Right ventricle myocardium superior (tissue), 1 donor: ENCODE measurements around the gene TMEFF2. TPM values are rescaled to one million over a fixed set of nuclear protein-coding genes. Genes with fewer than 3 reads are reported as not detected.

Source experiments
- ATAC-seq: fragments of 200-7000 bp; cut with Tn5 transposase; one replicate; pipeline ENCODE4 v1.9.1; 2020; ENCODE audit warnings: mild to moderate bottlenecking; ENCODE audit not compliant: poor library complexity
- DNase-seq: peaks from one replicate; pipeline ENCODE4 v3.0.0-alpha.2; 2020
- intact Hi-C: fragments of 100-400 bp; cut with DNase I; formaldehyde crosslinking; loops from one replicate; pipeline ENCODE4 v1.11.2; 2022
- total RNA-seq: library from RNA; stranded (reverse); fragmentation: NEBNext Ultra II Directional; extraction: Animal tissue kit (Norgen Biotek cat#: 25700); gene quantifications from one replicate; pipeline ENCODE4 v1.2.1, GENCODE V29; 2021
- donor health status: DM: no; HTN: yes; CAD: no; lungs with severe emphysema.

The TMEFF2 gene
- total RNA-seq, 1 donor from 2014 or later, result 0.19 TPM

DNA sequence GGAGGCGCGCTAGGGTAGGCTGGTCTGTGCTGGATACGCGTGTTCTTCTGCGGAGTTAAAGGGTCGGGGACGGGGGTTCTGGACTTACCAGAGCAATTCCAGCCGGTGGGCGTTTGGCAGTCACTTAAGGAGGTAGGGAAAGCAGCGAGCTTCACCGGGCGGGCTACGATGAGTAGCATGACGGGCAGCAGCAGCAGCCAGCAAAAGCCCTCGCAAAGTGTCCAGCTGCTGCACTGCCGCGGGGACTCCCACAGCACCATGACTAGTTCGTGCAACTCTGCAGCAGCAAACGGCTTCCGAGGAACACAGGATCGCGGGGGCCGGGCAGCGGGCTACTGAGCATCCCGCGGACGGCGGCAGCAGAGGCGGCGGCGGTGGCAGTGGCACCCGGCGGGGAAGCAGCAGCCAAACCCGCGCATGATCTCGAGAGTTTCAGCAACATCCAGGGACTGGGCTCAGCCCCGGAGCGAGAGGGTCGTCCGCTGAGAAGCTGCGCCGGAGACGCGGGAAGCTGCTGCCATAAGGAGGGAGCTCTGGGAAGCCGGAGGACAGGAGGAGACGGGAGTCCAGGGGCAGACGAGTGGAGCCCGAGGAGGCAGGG lies 368 bp downstream of the TMEFF2 start:
- DNase-seq, result peak; percentile 44
- peak; percentile 38 for ATAC-seq
- intact Hi-C loops, result no loop called here

DNA sequence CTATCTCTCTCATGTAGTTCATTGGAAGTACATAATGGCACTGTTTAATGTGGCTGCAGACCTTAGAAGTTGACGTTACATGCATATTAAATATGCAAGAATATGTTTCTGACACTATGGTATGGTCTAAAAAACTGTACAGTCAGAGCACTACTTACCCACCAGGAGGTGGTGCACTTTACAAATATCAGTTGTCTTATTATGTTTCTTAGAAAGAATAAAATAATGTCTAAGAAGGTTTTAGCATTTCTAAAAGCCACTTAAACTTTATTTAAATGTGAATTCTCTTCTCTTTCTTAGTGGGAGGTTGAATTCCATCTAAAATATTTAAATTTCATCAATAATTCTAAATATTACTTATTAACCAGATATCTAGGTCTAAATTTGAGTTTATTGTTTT lies 4.3 kb downstream of the TMEFF2 start:
- ATAC-seq (no peak), DNase-seq (no peak)
- intact Hi-C loops, result no loop called here

DNA sequence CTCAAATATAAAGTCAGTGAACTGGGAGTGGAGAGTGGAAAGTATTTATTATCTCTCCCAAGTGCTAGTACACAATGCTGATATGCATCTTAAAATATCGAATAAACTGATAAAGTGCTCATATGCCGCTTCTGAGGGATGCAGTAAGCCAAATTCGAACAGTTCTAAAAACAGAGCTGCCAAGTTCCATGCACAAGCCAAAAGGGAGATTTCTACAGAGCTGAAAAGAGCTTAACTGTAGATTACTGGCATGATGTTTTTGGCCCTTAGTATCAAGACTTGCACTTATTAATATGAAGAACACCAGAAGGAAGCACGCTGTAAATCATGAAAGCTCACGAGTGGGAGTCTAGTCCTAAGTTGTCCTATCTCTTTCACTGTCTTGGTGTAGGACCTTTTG lies 7.9 kb downstream of the TMEFF2 start:
- intact Hi-C loops, result no loop called here
- no peak for ATAC-seq
- DNase-seq, result no peak

DNA sequence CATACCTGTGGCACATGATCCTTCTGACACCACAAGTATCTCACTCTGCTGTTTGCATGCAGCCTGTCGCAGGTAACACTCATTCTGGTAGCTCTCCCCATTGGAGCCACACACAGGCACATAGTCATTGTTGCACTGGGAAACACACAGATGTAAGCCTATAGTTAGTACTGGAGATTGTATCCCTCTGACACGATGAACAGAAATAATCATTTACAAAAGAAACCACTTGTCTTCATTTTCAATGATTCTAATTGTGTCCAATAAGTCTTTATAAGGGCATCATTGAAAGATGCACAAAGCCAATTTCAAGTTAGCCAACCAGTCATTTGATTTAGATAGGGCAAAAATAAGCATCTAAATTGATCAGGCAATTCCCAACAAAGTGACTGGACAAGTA lies 10.4 kb downstream of the TMEFF2 start:
- intact Hi-C loops, result no loop called here
- no peak for DNase-seq
- ATAC-seq, result no peak

DNA sequence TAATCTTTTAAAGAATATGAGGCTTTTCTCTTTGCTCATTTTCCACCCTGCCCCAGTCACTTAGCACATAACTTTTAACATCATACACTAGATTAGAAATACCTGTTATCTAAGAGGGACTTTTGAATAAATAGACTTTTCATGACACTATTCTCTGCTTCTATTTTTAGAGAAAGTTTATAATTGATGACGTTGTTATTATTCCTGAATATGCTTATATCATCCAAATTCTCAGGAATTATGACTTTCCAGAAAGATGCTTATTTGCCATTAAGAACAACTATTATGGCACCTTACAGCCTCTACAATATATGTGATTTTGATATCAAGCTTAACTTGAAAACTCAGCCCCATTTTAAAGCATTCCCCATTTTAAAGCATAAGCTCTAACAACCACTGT lies 11.4 kb downstream of the TMEFF2 start:
- ATAC-seq, result no peak
- DNase-seq, result no peak
- intact Hi-C loops, result no loop called here

DNA sequence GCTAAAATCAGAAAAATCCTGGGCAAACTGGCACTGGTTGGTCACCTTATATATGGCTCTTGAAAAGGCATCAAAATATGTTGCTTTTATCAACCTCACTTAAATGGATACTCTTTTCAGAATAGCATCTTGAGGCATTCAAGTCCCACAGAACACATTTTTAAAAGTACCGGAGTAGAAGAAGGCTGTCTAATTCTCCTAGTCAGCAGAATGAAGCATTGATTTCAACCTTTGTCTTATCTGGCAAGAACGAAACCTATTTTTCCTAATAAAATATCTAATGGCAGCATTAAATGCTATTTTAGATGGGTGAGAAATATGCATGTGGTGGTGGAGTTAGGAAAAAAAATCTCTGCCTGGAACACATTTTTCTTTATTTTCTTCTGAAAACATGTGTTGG lies 27.8 kb downstream of the TMEFF2 start:
- intact Hi-C loops, result loop anchor here (10.0 kb wide), 1 partner anchor 612 kb away; no protein-coding TSS in a partner anchor
- DNase-seq (no peak), ATAC-seq (no peak)

DNA sequence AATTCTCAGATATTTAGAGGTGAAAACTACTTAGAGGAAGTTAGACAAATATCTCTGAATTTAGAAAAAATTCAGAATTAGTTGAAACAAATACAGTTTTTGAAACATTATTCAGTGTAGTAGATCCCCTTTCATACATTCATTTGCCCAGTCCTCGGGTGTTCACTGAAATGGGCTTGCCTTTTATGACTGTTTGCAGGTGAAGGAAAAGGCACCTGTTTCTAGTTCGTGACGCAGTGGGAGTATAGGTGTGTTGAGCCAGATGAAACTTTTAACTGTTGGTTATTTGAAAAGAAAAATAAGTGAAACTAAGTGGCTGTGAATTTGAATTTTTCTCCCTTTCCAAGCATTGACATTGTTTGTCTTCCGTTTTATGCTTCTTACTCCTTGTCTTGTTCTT lies 28.9 kb downstream of the TMEFF2 start:
- intact Hi-C loops, result loop anchor here (10.0 kb wide), 1 partner anchor 611 kb away; no protein-coding TSS in a partner anchor
- DNase-seq (no peak), ATAC-seq (no peak)

DNA sequence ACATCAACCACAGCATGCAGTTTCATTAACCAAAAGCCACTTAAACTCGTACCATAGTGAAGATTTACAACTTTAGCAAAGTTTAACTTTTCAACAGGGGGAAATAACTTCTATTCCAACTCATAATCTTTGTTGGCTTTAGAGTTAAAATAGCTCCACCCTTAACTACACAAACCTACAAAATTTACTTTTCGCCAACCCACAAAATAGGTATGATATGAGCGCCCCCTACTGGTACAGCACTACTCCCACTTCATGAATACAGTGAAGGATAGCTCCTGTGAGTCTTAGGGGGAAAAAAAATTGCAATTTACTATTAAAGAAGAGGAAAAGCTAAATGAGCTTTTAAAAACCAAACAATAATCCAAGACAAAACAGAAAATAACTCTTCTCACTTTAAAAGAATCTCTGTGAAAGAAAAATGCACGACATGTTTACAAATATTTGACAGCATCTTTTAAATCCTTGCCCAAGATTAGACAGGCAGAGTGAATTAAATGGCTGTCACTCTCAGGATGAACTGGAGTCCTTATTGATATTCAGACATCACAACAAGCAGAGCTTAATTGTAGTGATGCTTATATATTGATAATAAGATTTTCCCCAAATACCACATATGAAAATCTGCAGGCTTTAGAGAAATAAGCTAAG lies 32.2 kb downstream of the TMEFF2 start:
- DNase-seq (no peak), ATAC-seq (peak; percentile 90)

DNA sequence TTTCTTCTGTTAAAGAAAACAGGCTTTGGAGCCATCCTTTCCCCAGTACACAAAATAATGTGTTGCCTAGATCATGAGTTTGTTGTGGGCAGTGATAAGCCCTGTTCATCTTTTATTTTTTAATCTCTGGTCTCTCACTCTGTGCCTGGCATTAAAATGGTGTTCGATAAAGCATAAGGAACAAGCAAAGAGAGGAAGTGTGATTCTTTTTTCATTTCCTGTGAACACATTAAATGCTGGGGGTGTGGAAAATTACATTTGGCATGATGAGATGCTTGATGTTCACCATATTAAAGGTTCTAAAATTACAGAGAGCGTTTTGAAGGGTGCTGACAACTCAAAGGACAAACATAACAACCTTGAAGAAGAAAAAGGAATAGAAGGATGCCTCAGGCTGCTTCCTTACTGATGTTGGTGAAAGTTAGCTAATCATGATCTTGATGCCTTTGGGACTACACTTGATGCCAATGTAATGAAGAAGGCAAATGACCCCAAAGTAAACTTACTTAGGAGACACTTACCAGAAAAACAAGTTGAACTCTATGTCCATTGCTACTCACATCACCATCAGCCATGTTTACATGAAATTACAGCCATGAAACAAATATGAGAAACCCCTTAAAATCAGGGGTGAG lies 33.0 kb downstream of the TMEFF2 start:
- ATAC-seq (no peak), DNase-seq (no peak)
- intact Hi-C loops, result loop anchor here (1.0 to 10.0 kb wide), 2 partner anchors 349 to 607 kb away; no protein-coding TSS in a partner anchor

More for the DNA sequence above, 32.2 kb downstream of the TMEFF2 start:
- intact Hi-C loops, result loop anchor here (1.0 to 10.0 kb wide), 2 partner anchors 350 to 608 kb away; no protein-coding TSS in a partner anchor

DNA sequence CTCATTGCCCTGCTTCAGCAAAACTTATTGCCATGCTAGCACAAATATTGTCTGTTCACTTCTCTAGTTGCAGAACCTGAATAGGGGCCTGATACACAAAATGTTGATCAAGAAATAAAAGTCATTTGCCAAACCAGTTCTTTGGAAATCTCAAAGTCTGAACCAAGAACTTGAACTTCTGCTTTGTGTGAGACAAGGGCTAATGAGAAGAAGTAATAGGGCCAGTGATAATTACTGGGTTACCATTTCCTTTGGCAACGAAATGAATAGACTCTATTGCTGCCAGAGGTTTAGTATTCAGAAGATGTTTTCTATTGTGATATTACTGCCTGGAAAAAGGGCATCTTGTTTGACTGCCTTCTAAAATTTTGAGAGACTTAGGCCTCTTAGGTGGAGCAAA lies 35.0 kb downstream of the TMEFF2 start:
- DNase-seq (no peak), ATAC-seq (no peak)
- intact Hi-C loops, result loop anchor here (10.0 kb wide), 1 partner anchor 605 kb away; no protein-coding TSS in a partner anchor

DNA sequence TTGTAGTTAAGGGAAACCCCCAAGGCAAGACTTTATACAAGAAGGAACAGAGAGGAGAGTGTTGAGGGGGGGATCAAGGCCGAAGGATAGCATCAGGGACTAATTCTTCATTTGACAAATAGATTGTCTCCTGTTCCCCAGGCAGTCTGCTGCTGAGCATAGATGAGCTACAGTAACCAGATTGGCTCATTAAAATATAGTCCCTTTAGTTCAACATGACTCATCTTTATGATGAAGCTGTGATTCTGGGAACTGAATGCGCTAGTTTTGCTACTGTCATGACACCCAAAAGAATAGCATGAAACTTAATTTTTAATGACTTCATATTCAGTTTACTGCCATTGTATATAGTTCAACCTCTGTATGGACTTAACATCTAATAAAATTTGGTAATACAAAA lies 35.5 kb downstream of the TMEFF2 start:
- ATAC-seq, result no peak
- intact Hi-C loops, result no loop called here
- DNase-seq, result no peak

DNA sequence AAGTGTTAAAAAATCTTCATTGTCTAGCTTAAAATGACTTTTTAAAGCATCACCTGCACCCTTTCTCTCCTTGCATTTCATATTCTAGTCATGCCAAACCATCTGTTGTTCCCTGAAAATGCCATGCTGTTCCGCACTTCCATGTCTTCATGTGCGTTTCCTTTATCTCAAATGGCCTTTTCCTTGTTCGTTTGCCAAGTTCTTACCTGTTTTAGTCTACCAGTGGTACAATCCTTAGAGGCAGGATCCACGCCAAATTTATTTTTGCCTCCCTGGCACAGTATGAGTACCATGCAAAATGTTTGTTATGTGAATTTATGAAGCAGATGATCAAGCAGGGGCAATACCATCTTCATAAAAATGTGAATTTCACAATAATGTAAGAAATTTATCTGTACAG lies 37.0 kb downstream of the TMEFF2 start:
- intact Hi-C loops, result no loop called here
- DNase-seq (no peak), ATAC-seq (no peak)

DNA sequence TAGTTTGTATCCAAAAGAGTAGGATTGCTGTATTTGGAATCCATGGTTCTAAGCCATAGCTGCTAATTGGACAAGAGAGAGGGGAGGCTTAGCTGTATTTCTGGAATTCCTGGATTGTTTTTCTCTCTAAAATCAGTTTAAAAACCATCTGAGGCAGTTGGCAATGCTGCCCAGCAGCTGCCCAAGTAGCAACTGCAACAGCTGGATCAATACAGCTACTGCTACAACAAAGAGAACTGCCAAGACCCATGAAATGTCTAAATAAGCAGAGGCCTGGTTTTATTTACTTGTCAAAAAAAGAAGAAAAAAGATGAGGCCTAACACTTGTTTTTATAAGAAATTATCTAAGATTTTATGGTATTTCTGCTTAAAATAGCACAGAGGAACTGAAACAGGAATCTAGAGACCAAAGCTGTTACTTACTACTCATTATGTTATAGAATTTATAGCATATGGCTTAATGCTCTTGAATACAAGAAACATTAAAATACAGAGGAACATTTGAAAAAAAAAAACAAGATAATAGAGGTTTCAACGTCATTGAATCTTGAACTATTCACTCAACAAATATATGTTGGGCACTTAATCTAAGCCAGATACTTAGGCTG lies 39.1 kb downstream of the TMEFF2 start:
- no peak for ATAC-seq
- DNase-seq, result no peak
- intact Hi-C loops, result no loop called here

DNA sequence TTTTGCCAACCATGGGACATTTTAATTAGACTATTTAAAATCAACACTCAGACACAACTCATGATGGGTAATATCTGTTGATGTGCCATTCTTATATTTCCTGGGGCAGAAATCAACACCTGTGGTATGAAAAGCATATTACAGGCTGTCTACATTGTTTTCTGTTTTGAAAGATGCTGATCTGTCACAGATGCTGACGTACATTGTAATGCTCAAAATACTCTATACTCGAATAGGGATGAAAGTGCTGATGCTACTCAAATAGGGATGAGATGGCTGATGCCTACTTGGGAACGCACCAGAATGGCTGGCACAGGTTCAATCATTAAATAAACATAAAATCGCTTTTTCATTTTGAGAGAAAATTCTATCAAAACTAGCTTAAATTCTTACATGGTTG lies 41.2 kb downstream of the TMEFF2 start:
- no peak for DNase-seq
- ATAC-seq, result no peak
- intact Hi-C loops, result no loop called here

DNA sequence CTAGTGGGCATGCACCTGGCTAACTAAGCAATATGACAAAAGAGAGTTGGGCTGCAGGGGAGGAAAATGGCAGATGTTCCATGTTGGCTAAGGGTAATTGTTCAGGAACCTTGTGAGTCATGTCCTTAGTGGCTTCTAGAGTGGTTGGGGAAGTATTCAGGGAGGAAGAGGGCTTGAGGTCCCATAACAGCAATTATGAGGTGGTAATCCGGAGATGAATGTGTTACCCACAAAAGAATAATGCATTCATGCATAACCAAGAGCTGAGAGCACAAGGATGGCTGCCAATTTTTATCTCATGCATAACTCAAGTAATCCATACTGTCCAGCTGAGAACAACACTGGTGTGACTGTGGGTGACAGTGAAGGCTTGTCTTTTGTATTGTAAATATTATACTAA lies 42.9 kb downstream of the TMEFF2 start:
- ATAC-seq (no peak), DNase-seq (no peak)
- intact Hi-C loops, result no loop called here

DNA sequence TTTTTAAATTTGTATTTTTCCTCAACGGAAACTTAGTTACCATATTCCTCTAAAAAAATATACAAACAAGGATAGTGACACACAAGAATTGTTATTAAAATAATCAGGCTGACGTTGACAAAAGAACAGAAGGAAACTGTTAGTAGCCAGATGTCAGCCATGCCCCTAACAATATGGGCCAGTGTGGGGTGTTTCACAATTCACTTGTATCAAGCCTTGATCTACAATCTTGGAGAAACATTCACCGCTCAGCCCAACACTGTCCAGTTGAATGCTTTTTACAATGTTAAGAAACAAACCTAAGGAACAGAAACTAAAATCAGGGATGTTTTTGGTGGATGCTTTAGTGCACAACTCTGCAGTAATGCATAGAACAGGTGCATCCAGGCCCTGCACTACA lies 44.6 kb downstream of the TMEFF2 start:
- intact Hi-C loops, result no loop called here
- DNase-seq, result no peak
- no peak for ATAC-seq

DNA sequence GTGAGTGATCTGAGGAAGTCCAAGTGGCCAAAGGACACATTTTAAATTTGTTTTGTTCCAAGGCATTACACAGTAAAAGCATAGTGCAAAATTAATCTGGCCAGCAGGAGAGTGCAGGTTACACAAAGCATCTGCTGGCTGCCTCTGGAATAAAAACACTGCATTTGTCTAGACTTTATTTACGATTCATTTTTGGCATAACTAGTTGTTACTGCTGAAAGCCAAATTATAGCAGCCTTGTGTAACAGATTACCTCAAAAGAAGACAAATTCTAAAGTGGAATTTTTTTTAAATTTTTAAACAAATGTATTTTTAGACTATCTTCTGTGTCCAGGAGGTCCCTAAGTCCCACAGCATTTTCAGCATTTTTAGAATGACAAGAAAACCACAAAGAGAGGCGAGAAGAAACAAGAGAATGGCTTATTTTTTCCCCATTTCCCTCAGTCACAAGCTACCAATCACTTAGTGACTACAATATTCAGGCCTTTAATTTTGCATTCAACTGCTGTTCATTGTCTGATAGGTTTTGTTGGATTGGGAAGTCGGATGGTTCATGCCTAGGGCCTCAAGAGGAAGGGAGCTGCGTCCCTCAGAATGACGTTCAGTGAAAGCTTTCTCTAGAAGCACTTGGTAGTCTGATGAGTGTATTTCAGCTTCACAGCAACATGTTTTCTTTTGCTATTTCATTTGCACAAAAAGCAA lies 46.0 kb downstream of the TMEFF2 start:
- ATAC-seq (peak; percentile 57), DNase-seq (no peak)
- intact Hi-C loops, result no loop called here

DNA sequence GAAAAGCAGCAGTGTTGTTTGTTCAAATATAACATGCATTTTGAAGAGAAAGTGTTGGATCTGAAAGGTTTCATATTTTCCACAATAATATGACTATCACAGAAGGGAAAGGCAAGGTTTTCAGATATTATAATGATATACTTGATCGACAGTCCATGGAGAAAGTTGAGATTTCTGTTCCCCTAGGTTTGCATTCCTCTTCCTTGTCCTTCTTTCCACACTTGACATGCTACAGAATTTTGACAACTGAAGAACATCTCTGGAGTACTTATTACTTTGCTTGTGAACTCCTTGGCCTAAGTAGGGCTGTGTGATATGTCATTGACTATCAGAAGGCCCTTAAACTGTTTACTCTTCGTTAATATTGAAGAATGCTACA lies 46.5 kb downstream of the TMEFF2 start:
- DNase-seq (no peak), ATAC-seq (peak; percentile 18)
- intact Hi-C loops, result no loop called here
